HEK293T (cell line): ENCODE results near the gene ZMIZ1.

Source experiments
- ARNT ChIP-seq: fragments of 450-650 bp; IDR thresholded peaks from 2 replicates; pipeline ENCODE4 v1.6.1; 2017; ENCODE audit warnings: mild to moderate bottlenecking
- BHLHE40 ChIP-seq: fragments of 450-650 bp; IDR thresholded peaks from 2 replicates; pipeline ENCODE4 v1.6.1; 2016; ENCODE audit warnings: mild to moderate bottlenecking, moderate library complexity, borderline replicate concordance
- ELF4 ChIP-seq: fragments of 450-650 bp; IDR thresholded peaks from 2 replicates; pipeline ENCODE4 v1.6.1; 2017; ENCODE audit warnings: antibody characterized with exemption
- FOXM1 ChIP-seq: fragments of 450-650 bp; IDR thresholded peaks from 2 replicates; pipeline ENCODE4 v1.6.1; 2017; ENCODE audit warnings: mild to moderate bottlenecking, borderline replicate concordance
- HDGF ChIP-seq: fragments of 450-650 bp; IDR thresholded peaks from 2 replicates; pipeline ENCODE4 v1.6.1; 2017; ENCODE audit warnings: antibody characterized with exemption, borderline replicate concordance
- SP1 ChIP-seq: fragments of 450-650 bp; IDR thresholded peaks from 2 replicates; pipeline ENCODE4 v1.6.1; 2017
- TARDBP ChIP-seq: fragments of 450-650 bp; IDR thresholded peaks from 2 replicates; pipeline ENCODE4 v1.6.1; 2016

DNA sequence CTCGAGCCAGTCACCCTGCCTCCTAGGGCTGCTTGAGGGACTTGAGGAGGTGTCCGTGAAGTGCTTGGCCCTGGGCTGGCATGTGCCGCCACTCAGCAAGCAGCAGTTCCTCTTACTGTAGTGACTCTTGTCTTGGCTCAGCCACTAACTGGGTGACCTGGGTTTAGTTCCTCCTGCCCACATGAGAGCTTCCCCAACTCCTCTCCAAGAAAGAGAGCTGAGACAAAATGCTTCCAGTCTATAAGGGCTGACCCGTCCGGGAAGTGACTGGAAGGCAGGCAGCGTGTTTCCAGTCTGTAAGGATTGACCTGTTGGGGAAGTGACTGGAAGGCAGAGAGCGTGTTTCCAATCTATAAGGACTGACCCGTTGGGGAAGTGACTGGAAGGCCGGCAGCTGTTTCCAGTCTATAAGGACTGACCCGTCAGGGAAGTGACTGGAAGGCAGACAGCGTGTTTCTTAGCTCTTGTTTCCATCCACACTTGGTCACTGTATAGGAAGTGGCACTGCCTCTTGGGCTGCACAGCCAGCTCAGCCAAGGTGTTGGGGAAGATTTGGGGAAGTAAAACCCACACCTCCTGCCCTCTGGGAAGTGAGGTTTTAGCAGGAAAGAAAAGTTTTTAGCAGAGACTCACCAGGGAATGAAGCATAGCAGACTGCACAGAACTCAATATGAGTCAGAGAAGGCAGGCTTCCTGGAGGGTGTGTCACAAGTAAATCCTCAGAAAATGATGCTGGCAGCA lies 225.2 kb downstream of the ZMIZ1 start:
- no peak for TF ChIP-seq BHLHE40
- no peak for TF ChIP-seq ELF4
- TF ChIP-seq HDGF = no peak
- no peak for TF ChIP-seq TARDBP
- TF ChIP-seq ARNT = no peak
- no peak for TF ChIP-seq SP1
- no peak for TF ChIP-seq FOXM1
